HepG2 (cell line): ENCODE measurements around the gene PSMB2. TPM values are rescaled to one million over a fixed set of nuclear protein-coding genes. Genes with fewer than 3 reads are reported as not detected.
A peak's percentile ranks its signal among the peaks of the same experiment; 100 is the strongest.

Source experiments
- ATF7-NPFF ChIP-seq: sonication (generic); formaldehyde crosslinking; IDR thresholded peaks from 2 replicates; pipeline ENCODE4 v1.8.1; 2023; ENCODE audit warnings: mild to moderate bottlenecking, low read depth, missing genetic modification reagents, moderate library complexity
- CEBPG ChIP-seq: IDR thresholded peaks from 2 replicates; pipeline ENCODE4 v1.6.1; 2016
- CERS6 ChIP-seq: sonication (generic); formaldehyde crosslinking; IDR thresholded peaks from 2 replicates; pipeline ENCODE4 v1.5.0; 2020; ENCODE audit warnings: missing genetic modification reagents
- MZF1 ChIP-seq: sonication (generic); formaldehyde crosslinking; IDR thresholded peaks from 2 replicates; pipeline ENCODE4 v1.8.1; 2023; ENCODE audit warnings: mild to moderate bottlenecking, missing genetic modification reagents, borderline replicate concordance
- NBN ChIP-seq: fragments of 450-650 bp; conservative IDR thresholded peaks from 2 replicates; pipeline ENCODE4 v1.6.1; 2017
- NCOR1 ChIP-seq: fragments of 200-600 bp; sonication (generic); IDR thresholded peaks from 2 replicates; pipeline ENCODE4 v1.7.0; 2017; ENCODE audit warnings: antibody characterized with exemption, low read length, borderline replicate concordance
- NPAS2 ChIP-seq: sonication (generic); formaldehyde crosslinking; IDR thresholded peaks from 2 replicates; pipeline ENCODE4 v1.8.0; 2022; ENCODE audit warnings: mild to moderate bottlenecking, missing genetic modification reagents, borderline replicate concordance
- ONECUT2 ChIP-seq: sonication (generic); formaldehyde crosslinking; IDR thresholded peaks from 2 replicates; pipeline ENCODE4 v1.4.0; 2020; ENCODE audit warnings: missing genetic modification reagents
- PLRG1 ChIP-seq: fragments of 450-650 bp; conservative IDR thresholded peaks from 2 replicates; pipeline ENCODE4 v1.6.1; 2016
- PRMT3 ChIP-seq: sonication (generic); formaldehyde crosslinking; IDR thresholded peaks from 2 replicates; pipeline ENCODE4 v1.8.1; 2022; ENCODE audit warnings: low read depth, mild to moderate bottlenecking, moderate library complexity, missing genetic modification reagents, borderline replicate concordance
- RXRA ChIP-seq: sonication (generic); formaldehyde crosslinking; IDR thresholded peaks from 2 replicates; pipeline ENCODE4 v1.5.1; 2020; ENCODE audit warnings: missing genetic modification reagents
- STAT5B ChIP-seq: sonication (generic); formaldehyde crosslinking; IDR thresholded peaks from 2 replicates; pipeline ENCODE4 v1.4.0; 2020; ENCODE audit warnings: missing genetic modification reagents
- TEAD2 ChIP-seq: sonication (generic); formaldehyde crosslinking; IDR thresholded peaks from 2 replicates; pipeline ENCODE4 v1.9.0; 2021; ENCODE audit warnings: missing genetic modification reagents
- TOE1 ChIP-seq: sonication (generic); formaldehyde crosslinking; IDR thresholded peaks from 2 replicates; pipeline ENCODE4 v1.4.0; 2020; ENCODE audit warnings: mild to moderate bottlenecking, missing genetic modification reagents
- ZBTB20 ChIP-seq: sonication (generic); formaldehyde crosslinking; IDR thresholded peaks from 2 replicates; pipeline ENCODE4 v1.8.1; 2023; ENCODE audit warnings: missing genetic modification reagents, low read depth, mild to moderate bottlenecking, borderline replicate concordance
- ZHX2 ChIP-seq, 2 experiments: sonication (generic) in 1 of 2; formaldehyde crosslinking in 1 of 2; IDR thresholded peaks; 2 replicates each; pipeline versions ENCODE4 v1.6.1 to v1.9.0; 2014 to 2022; ENCODE audit warnings: antibody characterized with exemption in 1 of 2, borderline replicate concordance in 1 of 2, inconsistent platforms in 1 of 2, low read depth in 1 of 2, missing genetic modification reagents in 1 of 2
- ZNF367 ChIP-seq: sonication (generic); formaldehyde crosslinking; IDR thresholded peaks from 2 replicates; pipeline ENCODE4 v1.4.0; 2020; ENCODE audit warnings: missing genetic modification reagents, borderline replicate concordance
- ZNF546 ChIP-seq: sonication (generic); formaldehyde crosslinking; conservative IDR thresholded peaks from 2 replicates; pipeline ENCODE4 v1.8.1; 2023; ENCODE audit warnings: mild to moderate bottlenecking, missing genetic modification reagents
- ZNF558 ChIP-seq: sonication (generic); formaldehyde crosslinking; IDR thresholded peaks from 2 replicates; pipeline ENCODE4 v1.9.0; 2022; ENCODE audit warnings: mild to moderate bottlenecking, missing genetic modification reagents, borderline replicate concordance
- ZNF639 ChIP-seq: conservative IDR thresholded peaks from 2 replicates; pipeline ENCODE4 v1.6.1; 2018; ENCODE audit warnings: missing genetic modification reagents
- ZNF746 ChIP-seq: sonication (generic); formaldehyde crosslinking; IDR thresholded peaks from 2 replicates; pipeline ENCODE4 v1.8.0; 2022; ENCODE audit warnings: mild to moderate bottlenecking, missing genetic modification reagents
- polyA plus RNA-seq, 8 experiments: library from polyadenylated mRNA; depleted of rRNA in 3 of 8; stranded (reverse) in 7 of 8; unstranded in 1 of 8; fragments of >200 nt; fragmentation: Illumina TruSeq in 4 of 8; extraction: Trizol in 4 of 8; gene quantifications; 2 replicates each; pipeline versions ENCODE4 v1.2.1 to v1.2.3, GENCODE V29; 2011 to 2016; ENCODE audit warnings: low read depth in 4 of 8, missing spikeins in 1 of 8, mixed read lengths in 1 of 8; ENCODE audit not compliant: insufficient read depth in 1 of 8
- total RNA-seq, 5 experiments: library from RNA; depleted of rRNA; stranded (reverse); fragments of >200 nt; fragmentation: Illumina TruSeq; extraction: Trizol; gene quantifications; 2 replicates each; pipeline ENCODE4 v1.2.3, GENCODE V29; 2016; ENCODE audit warnings: low read depth in 1 of 5

PSMB2 gene
- total and polyA plus RNA-seq, 2 of the 13 experiments (the other 11 are each of a cell fraction or from before 2014, with no cell fraction given) = 60.6 to 62.2 TPM

- TF ChIP-seq ZNF639 (CRISPR knock-in tag) (peak; percentile 45; the same call in 1 of the 2 replicates), ZNF546 (CRISPR knock-in tag) (no peak), RXRA (CRISPR knock-in tag) (no peak; the same call in 1 of the 2 replicates), ATF7-NPFF (no peak; the same call in 1 of the 2 replicates), ZBTB20 (CRISPR knock-in tag) (peak; percentile 64; the same call in 1 of the 2 replicates), NBN (no peak), CERS6 (no peak), STAT5B (CRISPR knock-in tag) (no peak), ZNF746 (CRISPR knock-in tag) (no peak), MZF1 (CRISPR knock-in tag) (no peak), TOE1 (CRISPR knock-in tag) (no peak), PLRG1 (no peak), NPAS2 (no peak), CEBPG (CRISPR knock-in tag) (peak; percentile 43), ZHX2 (IDR thresholded peaks at IDR 0.05; ENCODE audit: low read depth) (peak; percentile 89), ZHX2 (CRISPR knock-in tag; IDR thresholded peaks at IDR 0.05; ENCODE audit: borderline replicate concordance) (no peak), ONECUT2 (no peak), TEAD2 (CRISPR knock-in tag) (no peak), NCOR1 (no peak), ZNF367 (no peak), ZNF558 (no peak), PRMT3 (CRISPR knock-in tag) (no peak)
These were observed at the start of gene PSMB2 (continued) for GRCh38 chr1:35641233-35641866.
